Thoracic aorta (tissue), 2 donors: ENCODE results near the gene CNGB1. TPM values are rescaled to one million over a fixed set of nuclear protein-coding genes. Genes with fewer than 3 reads are reported as not detected.
"Not testable (repeated sequence)": the region's sequence is repeated elsewhere in the genome, so short reads cannot be mapped to it uniquely, and the experiment has no call there.

Experiments used
- ATAC-seq: fragments of 150-250 bp; one replicate; pipeline ENCODE4 v1.8.0; 2017; ENCODE audit warnings: low read depth; ENCODE audit not compliant: insufficient number of reproducible peaks, low FRiP score
- DNase-seq: peaks from one replicate; pipeline ENCODE4 v3.0.0-alpha.2; 2020; ENCODE audit warnings: low spot score
- H3K27ac ChIP-seq, 2 donors: fragments of 200-600 bp; sonication (generic); 1 replicate in 1 of 2; 2 replicates in 1 of 2; pipeline ENCODE4 v1.5.1; 2016; ENCODE audit warnings: mild to moderate bottlenecking in 2 of 2, moderate library complexity in 2 of 2
- H3K27me3 ChIP-seq: fragments of 200-600 bp; sonication (generic); replicated peaks from 2 replicates; pipeline ENCODE4 v1.6.0; 2016; ENCODE audit warnings: mild to moderate bottlenecking; ENCODE audit not compliant: insufficient read depth
- H3K36me3 ChIP-seq: fragments of 200-600 bp; sonication (generic); one replicate; pipeline ENCODE4 v1.5.1; 2016
- H3K4me1 ChIP-seq, 2 donors: fragments of 200-600 bp; sonication (generic); 1 replicate in 1 of 2; 2 replicates in 1 of 2; pipeline versions ENCODE4 v1.5.1 to v1.6.0; 2016; ENCODE audit warnings: low read depth in 2 of 2, mild to moderate bottlenecking in 1 of 2; ENCODE audit not compliant: control insufficient read depth in 1 of 2
- H3K4me3 ChIP-seq: fragments of 200-600 bp; sonication (generic); 2 replicates; pipeline ENCODE4 v1.5.1; 2016; ENCODE audit warnings: mild to moderate bottlenecking
- H3K9me3 ChIP-seq: fragments of 200-600 bp; sonication (generic); 2 replicates; pipeline ENCODE4 v1.5.1; 2016
- CTCF ChIP-seq: fragments of 200-600 bp; sonication (generic); IDR thresholded peaks from one replicate; pipeline ENCODE4 v1.5.1; 2019; ENCODE audit warnings: antibody characterized with exemption
- total RNA-seq, 2 donors: library from RNA; depleted of rRNA; stranded (reverse); fragments of >200 nt; gene quantifications; one replicate each; pipeline versions ENCODE4 v1.1.0 to v1.2.3, GENCODE V29; 2016

The CNGB1 gene
- total RNA-seq, 2 donors from 2014 or later, result not detected

- TF ChIP-seq CTCF, result no peak
- no peaks in the 10 kb centered on the region for H3K36me3 ChIP-seq
- H3K4me1 ChIP-seq, result no peaks in the 10 kb centered on the region
- no peak overlapping the region for H3K27ac ChIP-seq
- no peaks in the 10 kb centered on the region for H3K9me3 ChIP-seq
- ATAC-seq, result no peak
- H3K27me3 ChIP-seq, result no peaks in the 10 kb centered on the region
- DNase-seq, result no peak
- no peak overlapping the region for H3K4me3 ChIP-seq
Measured at GRCh38 chr16:57837305-57838125, 133.4 kb downstream of the CNGB1 start.

- not testable (repeated sequence) for H3K4me1 ChIP-seq, H3K9me3 ChIP-seq, H3K27me3 ChIP-seq, H3K36me3 ChIP-seq, ATAC-seq, H3K4me3 ChIP-seq, DNase-seq, H3K27ac ChIP-seq
Measured at GRCh38 chr16:57835439-57835838, 135.5 kb downstream of the CNGB1 start.

GRCh38 chr16:57834936-57835335, 136.0 kb downstream of the CNGB1 start:
- TF ChIP-seq CTCF, result no peak
- Histone ChIP-seq H3K27ac (no peak overlapping the region), H3K4me3 (no peak overlapping the region), H3K4me1 (peaks cover 3 to 14% of the 10 kb centered on the region in 2 donors), H3K27me3 (no peaks in the 10 kb centered on the region), H3K9me3 (no peaks in the 10 kb centered on the region), H3K36me3 (no peaks in the 10 kb centered on the region)
- no peak for ATAC-seq
- DNase-seq, result no peak

Other genes starting within 250 kb of the CNGB1 start
- 10 to 100 TPM in 1 of 2 donors, 1 to 10 TPM in 1; 9.0 to 16.2 TPM for gene KATNB1, start 235.4 kb downstream of the CNGB1 start, total RNA-seq
- 100 to 1,000 TPM; 109 to 123 TPM for gene KIFC3, start 168.6 kb downstream of the CNGB1 start, total RNA-seq
- gene ZNF319, start 29.5 kb upstream of the CNGB1 start, total RNA-seq, result 10 to 100 TPM in 1 of 2 donors, 1 to 10 TPM in 1; 6.0 to 13.8 TPM
- gene USB1, start 30.3 kb upstream of the CNGB1 start, total RNA-seq, result 10 to 100 TPM; 55.9 to 90.3 TPM
- gene MMP15, start 54.6 kb upstream of the CNGB1 start, total RNA-seq, result 1 to 10 TPM; 2.1 to 3.8 TPM
- 10 to 100 TPM; 48.5 to 52.5 TPM for gene CFAP20, start 158.3 kb upstream of the CNGB1 start, total RNA-seq
- 10 to 100 TPM; 29.2 to 40.1 TPM for gene CSNK2A2, start 227.0 kb upstream of the CNGB1 start, total RNA-seq